ENCODE measurements around the gene LSAMP. TPM values are rescaled to one million over a fixed set of nuclear protein-coding genes. Genes with fewer than 3 reads are reported as not detected.

LSAMP gene
- polyA plus RNA-seq, 2 of the 4 experiments (the other 2 are of a cell fraction) = 0.12 to 0.53 TPM

- Histone ChIP-seq H3K9me3 (no peaks in the 10 kb centered on the region), H3K4me1 (peaks cover 9% of the 10 kb centered on the region; the same call in 2 of the 3 replicates), H3K27ac (peak overlapping the region in 1 of 2 experiments; percentile 14; a peak in 2 of 6 replicates), H3K4me3 (no peak overlapping the region), H3K4me2 (peak overlapping the region; percentile 32; the same call in 2 of the 3 replicates)
- FAIRE-seq (no peak), DNase-seq (ENCODE audit: low read depth in 1 of 2, low spot score in 1 of 2) (no peak), ATAC-seq (peak in 1 of 2 experiments; percentile 41; a peak in 1 of 6 replicates)
- ChIA-PET POLR2A (no interaction called here), CTCF (interaction anchor here (1.0 to 2.6 kb wide), 5 partner anchors 10 to 549 kb away, joined by 3 to 14 read pairs (median 6); no protein-coding TSS in a partner anchor)
- TF ChIP-seq SMC3 (IDR thresholded peaks at IDR 0.05) (no peak), POLR2A (IDR thresholded peaks at IDR 0.05; ENCODE audit: low read length) (no peak), CHD4 (IDR thresholded peaks at IDR 0.05; ENCODE audit: borderline replicate concordance) (no peak), RFX5 (IDR thresholded peaks at IDR 0.05) (no peak), MAZ (IDR thresholded peaks at IDR 0.05; ENCODE audit: borderline replicate concordance, low read depth, low read length) (no peak), BHLHE40 (IDR thresholded peaks at IDR 0.05; ENCODE audit: low read depth, low read length) (no peak), ZFP36 (IDR thresholded peaks at IDR 0.05; ENCODE audit: borderline replicate concordance, partially characterized antibody) (no peak), HES2 (IDR thresholded peaks at IDR 0.05) (no peak), SREBF2 (IDR thresholded peaks at IDR 0.05) (no peak), MAX (IDR thresholded peaks at IDR 0.05) (no peak), RNF2 (IDR thresholded peaks at IDR 0.05; ENCODE audit: borderline replicate concordance, low read depth) (no peak), CEBPB (IDR thresholded peaks at IDR 0.05) (no peak), CHD2 (IDR thresholded peaks at IDR 0.05; ENCODE audit: low read length, partially characterized antibody) (no peak), FOXS1 (CRISPR knock-in tag; IDR thresholded peaks at IDR 0.05) (no peak), BCL3 (IDR thresholded peaks at IDR 0.05) (no peak), ELK1 (IDR thresholded peaks at IDR 0.05; ENCODE audit: low read depth, low read length) (no peak), CBX8 (IDR thresholded peaks at IDR 0.05) (no peak), PBX3 (IDR thresholded peaks at IDR 0.05) (no peak), EHF (CRISPR knock-in tag; IDR thresholded peaks at IDR 0.05) (no peak), FOSL2 (IDR thresholded peaks at IDR 0.05) (no peak), FOSL2 (CRISPR knock-in tag; IDR thresholded peaks at IDR 0.05) (no peak; the same call in 1 of the 2 replicates)
- WGBS (ENCODE audit: missing lambda C conversion rate) = 58% methylated on average over 6 of the region's 6 CpGs
These were observed 678.5 kb downstream of the LSAMP start for GRCh38 chr3:115766587-115767482.

GRCh38 chr3:115761927-115762305 lies 683.4 kb downstream of the LSAMP start:
- DNase-seq (ENCODE audit: low read depth in 1 of 2, low spot score in 1 of 2) (no peak), FAIRE-seq (no peak), ATAC-seq (no peak)
- H3K9me3 ChIP-seq = no peaks in the 10 kb centered on the region
- H3K4me3 ChIP-seq = no peak overlapping the region
- POLR2A ChIA-PET = no interaction called here
- H3K4me2 ChIP-seq = no peak overlapping the region
- H3K27ac ChIP-seq = no peak overlapping the region
- CTCF ChIA-PET = no interaction called here
- peaks cover 6% of the 10 kb centered on the region; the same call in 2 of the 3 replicates for H3K4me1 ChIP-seq
- TF ChIP-seq RNF2 (IDR thresholded peaks at IDR 0.05; ENCODE audit: borderline replicate concordance, low read depth) (no peak), CTCF (IDR thresholded peaks at IDR 0.05) (no peak), NPAS2 (CRISPR knock-in tag; IDR thresholded peaks at IDR 0.05; ENCODE audit: borderline replicate concordance) (no peak), HDAC2 (IDR thresholded peaks at IDR 0.05) (no peak), RAD21 (conservative IDR thresholded peaks at IDR 0.05 in 1 of 2, IDR thresholded peaks at IDR 0.05 in 1 of 2) (no peak), CHD4 (IDR thresholded peaks at IDR 0.05; ENCODE audit: borderline replicate concordance) (no peak), HOXB5 (CRISPR knock-in tag; IDR thresholded peaks at IDR 0.05) (no peak), NFE2L2 (conservative IDR thresholded peaks at IDR 0.05; ENCODE audit: low read length) (no peak), FOSL2 (IDR thresholded peaks at IDR 0.05) (no peak), FOSL2 (CRISPR knock-in tag; IDR thresholded peaks at IDR 0.05) (no peak), HOXA7 (CRISPR knock-in tag; IDR thresholded peaks at IDR 0.05) (no peak), E2F6 (IDR thresholded peaks at IDR 0.05; ENCODE audit: borderline replicate concordance, low read depth) (no peak), ZNF302 (CRISPR knock-in tag; IDR thresholded peaks at IDR 0.05) (no peak), ZFP36 (IDR thresholded peaks at IDR 0.05; ENCODE audit: borderline replicate concordance, partially characterized antibody) (no peak), RFX5 (IDR thresholded peaks at IDR 0.05) (no peak), MYC (IDR thresholded peaks at IDR 0.05; ENCODE audit: borderline replicate concordance, low read length) (no peak), HES2 (IDR thresholded peaks at IDR 0.05) (no peak)
